Measurements from ENCODE around the gene LILRB4.
"Not testable (repeated sequence)": the region's sequence is repeated elsewhere in the genome, so short reads cannot be mapped to it uniquely, and the experiment has no call there.

LILRB4 gene

DNA sequence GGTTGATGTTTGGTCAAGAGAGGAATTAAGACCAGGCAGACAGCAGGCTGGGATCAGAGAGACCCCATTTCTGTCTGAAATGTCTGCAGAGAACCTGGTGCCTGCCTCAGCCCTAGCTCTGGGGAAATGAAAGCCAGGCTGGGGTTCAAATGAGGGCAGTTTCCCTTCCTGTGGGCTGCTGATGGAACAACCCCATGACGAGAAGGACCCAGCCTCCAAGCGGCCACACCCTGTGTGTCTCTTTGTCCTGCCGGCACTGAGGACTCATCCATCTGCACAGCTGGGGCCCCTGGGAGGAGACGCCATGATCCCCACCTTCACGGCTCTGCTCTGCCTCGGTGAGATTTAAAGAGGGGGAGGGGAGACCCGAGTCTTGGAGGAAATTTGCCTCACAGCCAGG is at the start of gene LILRB4:
Gene LILRB4 (plus strand): TSS at position 256 of the 400 bp plus-strand sequence. CDS start 49 bp downstream, at position 305.
- no peak for DNase-seq (ENCODE audit: low spot score)

DNA sequence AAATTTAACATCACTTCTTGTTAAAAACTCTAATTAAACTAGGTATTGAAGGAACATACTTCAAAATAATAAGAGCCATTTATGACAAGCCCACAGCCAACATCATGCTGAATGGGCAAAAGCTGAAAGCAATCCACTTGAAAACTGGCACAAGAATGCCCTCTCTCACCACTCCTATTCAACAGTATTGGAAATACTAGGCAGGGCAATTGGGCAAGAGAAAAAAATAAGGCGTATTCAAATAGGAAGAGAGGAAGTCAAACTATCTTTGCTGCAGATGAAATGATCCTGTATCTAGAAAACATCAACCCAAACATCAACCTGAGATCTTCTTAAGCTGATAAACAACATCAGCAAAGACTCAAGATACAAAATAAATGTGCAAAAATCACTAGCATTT is 48.1 kb upstream of the LILRB4 start:
- DNase-seq (ENCODE audit: low spot score): no peak

DNA sequence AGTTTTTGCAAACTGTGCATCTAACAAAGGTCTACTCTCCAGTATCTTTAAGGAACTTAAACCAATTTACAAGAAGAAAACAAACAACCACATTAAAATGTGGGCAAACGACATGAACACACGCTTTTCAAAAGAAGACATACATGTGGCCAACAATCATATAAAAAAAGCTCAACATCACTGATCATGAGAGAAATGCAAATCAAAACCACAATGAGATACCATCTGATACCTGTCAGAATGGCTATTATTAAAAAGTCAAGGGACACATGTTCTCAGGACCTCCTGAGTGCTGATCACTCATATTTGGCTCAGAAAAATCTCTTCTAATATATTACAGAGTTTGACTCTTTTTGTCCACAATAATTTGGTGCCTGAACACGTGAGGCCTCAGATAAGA is 46.7 kb upstream of the LILRB4 start:
- no peak for DNase-seq (ENCODE audit: low spot score)

DNA sequence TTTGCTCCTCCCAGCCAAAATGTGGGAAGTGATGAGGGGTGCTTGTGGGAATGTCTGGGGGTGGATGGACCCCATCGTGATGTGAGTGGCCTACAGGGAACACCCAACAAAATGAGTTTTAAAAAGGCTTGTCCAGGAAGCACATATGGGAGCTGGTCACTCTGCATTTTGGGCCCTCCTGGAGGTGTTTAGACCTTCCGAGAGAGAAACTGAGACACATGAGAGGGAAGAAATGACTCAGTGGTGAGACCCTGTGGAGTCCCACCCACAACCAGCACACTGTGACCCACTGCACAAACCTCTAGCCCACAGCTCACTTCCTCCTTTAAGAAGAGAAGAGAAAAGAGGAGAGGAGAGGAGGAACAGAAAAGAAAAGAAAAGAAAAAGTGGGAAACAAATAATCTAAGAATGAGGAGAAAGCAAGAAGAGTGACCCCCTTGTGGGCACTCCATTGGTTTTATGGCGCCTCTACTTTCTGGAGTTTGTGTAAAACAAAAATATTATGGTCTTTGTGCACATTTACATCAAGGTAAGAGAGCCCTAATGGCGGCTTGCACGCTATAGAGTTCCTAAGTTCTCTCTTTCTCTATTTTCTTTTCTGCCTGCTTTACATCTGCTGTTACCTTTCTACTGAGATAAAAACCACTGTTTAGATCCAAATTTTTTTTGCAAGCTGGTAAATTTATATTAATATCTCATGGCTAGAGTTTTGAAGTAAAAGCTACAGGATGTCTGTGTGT is 45.8 kb upstream of the LILRB4 start:
- no peak for DNase-seq (ENCODE audit: low spot score)

DNA sequence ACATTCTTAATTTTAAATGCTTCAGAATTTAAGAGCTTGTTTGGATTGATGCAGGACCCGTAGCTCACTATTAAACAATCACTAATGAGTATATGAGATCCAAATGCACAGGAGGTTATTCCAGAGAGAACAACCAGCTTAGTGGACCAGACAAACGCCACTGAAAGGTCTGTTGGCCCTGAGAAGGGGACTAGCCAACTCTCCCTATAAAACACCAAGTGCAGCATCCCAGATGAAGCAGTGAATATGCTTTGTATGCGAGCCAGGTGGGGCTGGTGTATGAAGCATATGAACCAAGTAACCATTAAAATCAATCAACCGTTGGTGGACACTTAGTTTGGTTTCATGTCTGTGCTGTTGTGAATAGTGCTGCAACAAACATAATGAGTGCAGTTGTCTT is 42.3 kb upstream of the LILRB4 start:
- no peak for DNase-seq (ENCODE audit: low spot score)

DNA sequence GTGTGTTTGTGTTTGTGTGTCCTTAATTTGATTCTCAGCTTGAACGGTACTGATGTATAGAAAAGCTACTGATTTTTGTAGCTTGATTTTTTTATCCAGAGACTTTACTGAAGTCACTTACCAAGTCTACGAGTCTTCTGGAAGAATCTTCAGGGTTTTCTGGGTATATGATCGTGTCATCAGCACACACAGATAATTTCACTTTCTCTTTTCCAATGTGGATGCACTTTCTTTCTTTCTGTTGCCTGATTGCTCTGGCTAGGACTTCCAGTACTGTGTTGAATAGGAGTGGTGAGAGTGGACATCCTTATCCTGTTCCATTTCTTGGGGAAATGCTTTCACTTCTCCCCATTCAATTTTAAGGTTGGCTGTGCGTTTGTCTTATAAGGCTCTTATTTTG is 40.4 kb upstream of the LILRB4 start:
- no peak for DNase-seq (ENCODE audit: low spot score)

DNA sequence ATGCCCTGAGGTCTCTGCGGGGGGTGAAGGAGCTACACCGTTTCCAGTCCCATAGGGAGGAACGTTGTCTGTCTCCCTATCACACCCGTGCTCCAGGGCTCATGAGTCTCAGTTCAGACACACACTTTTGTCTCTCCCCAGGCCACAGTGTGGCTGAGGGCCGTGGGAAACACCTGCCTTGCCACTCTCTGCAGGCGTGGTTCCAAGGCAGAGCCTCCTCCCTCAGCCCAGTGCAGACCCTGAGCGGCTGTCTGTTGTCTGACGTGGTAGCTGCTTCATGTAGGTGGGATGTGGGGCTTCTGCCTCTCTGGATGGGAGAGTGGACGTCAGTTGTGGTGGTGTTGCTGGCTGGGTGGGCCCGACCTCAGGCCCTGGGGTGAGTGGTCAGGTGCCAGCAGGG is 38.6 kb upstream of the LILRB4 start:
- DNase-seq (ENCODE audit: low spot score): not testable (repeated sequence)

DNA sequence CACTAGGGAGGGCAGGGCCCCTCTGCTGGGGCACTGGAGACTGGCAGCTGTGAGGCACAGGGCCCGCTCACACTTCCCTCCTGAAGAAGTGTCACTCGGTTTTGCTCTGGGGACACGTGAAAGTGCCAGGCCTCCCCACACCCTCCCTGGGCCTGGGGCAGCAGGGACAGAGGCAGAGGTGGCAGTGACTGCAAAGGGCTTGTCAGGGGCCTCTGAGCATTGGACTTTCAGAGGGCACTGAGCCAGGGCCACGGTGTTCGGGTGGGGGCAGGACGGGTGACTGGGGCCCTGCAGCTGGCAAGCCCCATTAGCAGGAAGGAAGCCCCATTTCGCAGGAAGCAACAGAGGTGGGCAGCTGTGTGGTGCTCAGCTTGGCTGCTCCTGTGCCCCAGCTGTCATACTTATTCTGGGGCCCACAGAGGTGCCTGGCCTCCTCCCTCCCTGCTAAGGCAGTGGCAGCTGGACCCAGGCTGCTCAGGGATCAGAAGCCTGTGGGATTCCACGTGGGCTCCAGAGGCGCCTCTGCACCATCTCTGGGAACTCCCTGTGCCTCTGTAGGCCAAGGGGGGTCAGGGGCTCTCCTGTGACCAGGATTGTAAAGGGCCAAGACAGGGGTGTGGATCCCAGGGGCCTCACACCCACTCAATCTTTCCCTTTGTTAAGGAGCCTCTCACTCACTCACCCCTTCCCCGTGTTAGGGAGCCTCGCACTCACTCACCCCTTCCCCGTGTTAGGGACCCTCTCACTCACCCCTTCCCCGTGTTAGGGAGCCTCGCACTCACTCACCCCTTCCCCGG is 37.7 kb upstream of the LILRB4 start:
- not testable (repeated sequence) for DNase-seq (ENCODE audit: low spot score)

DNA sequence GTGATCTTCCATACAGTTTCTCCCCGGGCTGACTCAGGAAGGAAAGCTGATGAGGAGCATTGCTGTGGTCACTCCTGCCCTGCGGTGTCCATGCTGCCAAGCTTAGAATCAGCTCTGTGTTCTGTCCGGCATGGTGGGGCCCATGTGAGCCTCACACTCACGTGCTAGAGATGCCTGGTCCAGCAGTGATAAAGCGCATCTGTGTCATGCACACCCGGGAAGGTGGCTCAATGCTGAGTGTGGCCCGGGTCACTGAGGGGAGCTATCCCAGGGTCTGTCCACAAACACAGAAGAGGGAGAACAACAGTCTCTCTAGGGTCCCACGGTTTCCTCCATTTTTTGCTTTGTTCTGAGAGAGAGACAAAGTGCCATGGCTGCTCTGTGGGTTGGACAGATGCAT is 36.0 kb upstream of the LILRB4 start:
- no peak for DNase-seq (ENCODE audit: low spot score)

DNA sequence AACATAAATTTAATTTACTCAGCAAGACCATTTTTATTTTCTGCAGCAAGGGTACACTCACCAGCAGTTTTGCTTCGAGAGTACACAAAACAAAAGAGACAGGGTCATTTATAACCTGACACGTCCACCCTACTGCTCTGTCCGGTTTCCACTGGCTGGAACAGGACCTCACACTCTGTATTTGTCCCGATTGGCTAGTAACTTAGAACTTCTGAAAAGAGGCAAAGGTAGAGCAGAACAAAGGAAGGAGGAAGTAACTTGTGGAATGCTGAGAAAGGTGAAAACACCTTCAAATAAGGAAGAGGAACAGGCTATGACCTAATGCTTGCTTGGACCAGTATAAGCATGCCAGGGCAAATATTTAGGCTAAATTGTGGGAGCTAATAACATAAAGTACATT is 34.9 kb upstream of the LILRB4 start:
- not testable (repeated sequence) for DNase-seq (ENCODE audit: low spot score)

DNA sequence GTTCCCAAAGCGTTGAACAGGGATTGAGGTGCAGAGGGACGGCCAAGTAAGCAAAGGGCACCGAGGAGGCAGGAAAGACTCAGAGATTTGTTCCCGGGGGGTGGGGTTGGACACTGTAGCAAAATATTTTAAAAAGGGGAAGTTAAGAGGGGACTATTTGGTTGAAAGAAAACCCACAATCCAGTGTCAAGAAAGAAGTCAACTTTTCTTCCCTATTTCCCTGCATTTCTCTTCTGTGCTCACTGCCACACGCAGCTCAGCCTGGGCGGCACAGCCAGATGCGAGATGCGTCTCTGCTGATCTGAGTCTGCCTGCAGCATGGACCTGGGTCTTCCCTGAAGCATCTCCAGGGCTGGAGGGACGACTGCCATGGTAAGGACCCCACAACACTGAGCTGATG is 32.5 kb upstream of the LILRB4 start, which contains the start of gene LILRB1:
Gene LILRB1 (plus strand): TSS at position 223 of the 400 bp plus-strand sequence. CDS start 590 bp downstream, outside the sequence.
- not testable (repeated sequence) for DNase-seq (ENCODE audit: low spot score)

DNA sequence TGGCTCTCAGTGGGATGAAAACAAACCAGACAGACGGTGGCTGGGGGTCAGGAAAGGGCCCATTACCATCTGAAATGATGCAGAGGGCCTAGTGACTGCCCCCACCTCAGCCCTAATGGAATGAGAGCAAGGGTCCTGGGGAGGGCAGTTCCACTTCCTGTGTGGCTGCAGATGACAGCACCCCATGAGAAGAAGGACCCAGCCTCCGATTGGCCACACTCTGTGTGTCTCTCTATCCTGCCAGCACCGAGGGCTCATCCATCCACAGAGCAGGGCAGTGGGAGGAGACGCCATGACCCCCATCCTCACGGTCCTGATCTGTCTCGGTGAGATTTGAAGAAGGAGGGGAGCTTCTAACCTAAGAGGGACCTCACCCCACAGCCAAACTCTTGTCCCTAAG is 32.0 kb upstream of the LILRB4 start:
- no peak for DNase-seq (ENCODE audit: low spot score)

DNA sequence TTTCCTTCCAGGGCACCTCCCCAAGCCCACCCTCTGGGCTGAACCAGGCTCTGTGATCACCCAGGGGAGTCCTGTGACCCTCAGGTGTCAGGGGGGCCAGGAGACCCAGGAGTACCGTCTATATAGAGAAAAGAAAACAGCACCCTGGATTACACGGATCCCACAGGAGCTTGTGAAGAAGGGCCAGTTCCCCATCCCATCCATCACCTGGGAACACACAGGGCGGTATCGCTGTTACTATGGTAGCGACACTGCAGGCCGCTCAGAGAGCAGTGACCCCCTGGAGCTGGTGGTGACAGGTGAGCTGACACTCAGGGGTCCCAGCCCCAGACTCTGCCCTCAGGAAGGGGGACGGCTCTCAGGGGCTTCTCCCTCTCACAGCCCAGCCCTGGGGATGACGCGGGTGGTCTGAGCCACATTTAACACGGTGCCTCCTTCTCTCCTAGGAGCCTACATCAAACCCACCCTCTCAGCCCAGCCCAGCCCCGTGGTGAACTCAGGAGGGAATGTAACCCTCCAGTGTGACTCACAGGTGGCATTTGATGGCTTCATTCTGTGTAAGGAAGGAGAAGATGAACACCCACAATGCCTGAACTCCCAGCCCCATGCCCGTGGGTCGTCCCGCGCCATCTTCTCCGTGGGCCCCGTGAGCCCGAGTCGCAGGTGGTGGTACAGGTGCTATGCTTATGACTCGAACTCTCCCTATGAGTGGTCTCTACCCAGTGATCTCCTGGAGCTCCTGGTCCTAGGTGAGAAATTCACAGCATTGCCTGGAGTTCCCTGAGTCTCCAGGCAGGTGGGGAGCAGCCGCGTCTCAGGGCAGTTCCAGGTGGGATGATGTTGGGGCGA is 31.1 kb upstream of the LILRB4 start:
- not testable (repeated sequence) for DNase-seq (ENCODE audit: low spot score)

DNA sequence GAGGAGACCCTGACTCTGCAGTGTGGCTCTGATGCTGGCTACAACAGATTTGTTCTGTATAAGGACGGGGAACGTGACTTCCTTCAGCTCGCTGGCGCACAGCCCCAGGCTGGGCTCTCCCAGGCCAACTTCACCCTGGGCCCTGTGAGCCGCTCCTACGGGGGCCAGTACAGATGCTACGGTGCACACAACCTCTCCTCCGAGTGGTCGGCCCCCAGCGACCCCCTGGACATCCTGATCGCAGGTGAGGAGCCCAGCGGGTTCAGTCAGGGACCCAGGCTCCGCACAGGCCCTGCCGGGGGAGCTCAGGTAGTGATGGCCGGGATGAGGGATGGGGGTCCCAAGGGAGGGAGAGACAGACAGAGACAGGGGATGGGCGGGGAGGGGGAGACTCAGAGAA is 30.3 kb upstream of the LILRB4 start:
- not testable (repeated sequence) for DNase-seq (ENCODE audit: low spot score)

DNA sequence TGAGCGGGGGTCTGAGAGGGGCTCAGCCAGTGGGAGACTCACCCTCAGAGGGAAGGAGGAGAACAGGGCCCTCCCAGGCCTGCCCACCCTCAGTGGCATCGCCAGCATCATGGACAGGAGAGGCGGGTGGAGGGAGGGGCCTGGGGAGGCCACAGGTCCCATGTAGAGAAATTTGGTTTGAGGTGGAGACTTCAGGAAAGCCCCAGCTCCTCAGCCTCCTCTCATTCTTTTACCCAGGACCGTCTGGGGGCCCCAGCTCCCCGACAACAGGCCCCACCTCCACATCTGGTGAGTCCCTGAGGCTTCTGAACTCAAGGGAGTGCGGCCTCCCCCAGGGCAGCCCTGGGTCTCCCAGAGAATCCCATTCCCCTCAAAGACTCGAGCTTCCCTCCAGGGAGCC is 29.4 kb upstream of the LILRB4 start:
- no peak for DNase-seq (ENCODE audit: low spot score)

DNA sequence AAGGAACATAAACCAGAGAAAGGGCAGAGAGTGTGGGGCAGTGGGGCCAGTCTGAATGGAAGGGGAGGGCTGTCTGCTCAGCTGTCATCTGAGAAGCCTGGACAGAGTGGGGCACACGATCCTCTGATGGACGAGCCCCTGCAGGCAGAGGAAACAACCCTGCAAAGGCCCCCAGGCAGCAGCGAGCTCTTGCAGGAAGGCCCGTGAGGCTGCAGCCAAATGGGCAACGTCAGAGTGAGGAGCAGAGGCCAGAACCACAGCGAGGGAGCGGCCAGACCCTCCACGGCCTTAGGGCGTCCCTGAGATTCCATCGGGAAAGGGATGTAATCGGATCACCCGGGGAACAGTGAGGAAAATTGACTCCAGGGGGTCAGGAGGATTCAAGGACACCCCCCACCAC is 26.7 kb upstream of the LILRB4 start:
- DNase-seq (ENCODE audit: low spot score): not testable (repeated sequence)

DNA sequence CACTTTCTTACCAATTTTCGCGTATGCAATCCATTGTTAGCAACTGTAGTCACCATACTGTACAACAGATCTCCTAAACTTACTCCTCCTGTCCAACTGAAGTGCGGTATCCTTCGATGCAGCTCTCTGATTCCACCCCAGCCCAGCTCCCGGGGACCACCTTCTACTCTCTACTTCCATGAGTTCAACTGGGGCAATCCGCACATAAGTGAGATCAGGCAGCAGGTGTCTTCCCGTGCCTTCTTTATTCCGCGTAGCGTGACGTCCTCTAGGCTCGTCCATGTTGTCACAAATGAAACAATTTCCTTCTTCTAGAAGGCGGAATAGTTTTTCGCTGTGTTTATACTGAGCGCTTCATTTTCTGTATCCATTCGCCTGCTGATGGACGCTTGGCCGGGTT is 24.1 kb upstream of the LILRB4 start:
- DNase-seq (ENCODE audit: low spot score): no peak

DNA sequence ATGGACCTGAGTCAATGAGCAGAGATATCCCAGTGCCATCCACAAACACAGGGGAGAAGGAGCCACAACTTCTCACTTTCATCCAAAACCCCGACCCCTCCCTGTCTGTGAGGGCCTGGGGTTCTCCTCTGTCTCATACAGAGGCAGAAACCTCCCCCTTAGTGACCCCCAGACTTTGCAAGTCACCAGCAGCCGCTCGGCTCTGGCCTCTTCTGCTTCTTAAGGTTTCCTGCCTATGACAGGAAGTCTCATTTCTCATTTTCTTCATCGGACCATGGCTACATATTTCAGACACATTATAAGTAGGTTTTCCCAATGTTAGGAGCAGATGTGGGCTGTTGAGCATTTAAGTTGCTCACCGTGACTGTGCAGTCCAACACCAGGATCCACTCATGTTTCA is 19.8 kb upstream of the LILRB4 start:
- not testable (repeated sequence) for DNase-seq (ENCODE audit: low spot score)

DNA sequence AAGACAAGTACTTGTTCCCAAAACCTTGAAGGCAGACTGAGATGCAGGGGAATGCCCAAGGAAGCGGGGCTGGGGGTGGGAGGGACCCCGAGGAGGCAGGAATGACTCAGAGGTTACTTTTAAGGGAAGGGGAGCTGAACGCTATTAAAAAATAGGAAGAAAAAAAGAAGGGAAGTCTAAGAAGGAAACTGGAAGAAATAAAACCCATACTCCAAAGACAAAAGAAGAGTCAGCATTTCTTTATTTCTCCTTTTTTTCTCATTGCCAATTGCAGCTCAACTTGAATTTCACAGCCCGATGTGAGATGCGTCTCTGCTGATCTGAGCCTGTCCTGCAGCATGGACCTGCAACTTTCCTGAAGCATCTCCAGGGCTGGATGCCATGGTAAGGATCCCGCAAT is 19.2 kb upstream of the LILRB4 start:
- not testable (repeated sequence) for DNase-seq (ENCODE audit: low spot score)

DNA sequence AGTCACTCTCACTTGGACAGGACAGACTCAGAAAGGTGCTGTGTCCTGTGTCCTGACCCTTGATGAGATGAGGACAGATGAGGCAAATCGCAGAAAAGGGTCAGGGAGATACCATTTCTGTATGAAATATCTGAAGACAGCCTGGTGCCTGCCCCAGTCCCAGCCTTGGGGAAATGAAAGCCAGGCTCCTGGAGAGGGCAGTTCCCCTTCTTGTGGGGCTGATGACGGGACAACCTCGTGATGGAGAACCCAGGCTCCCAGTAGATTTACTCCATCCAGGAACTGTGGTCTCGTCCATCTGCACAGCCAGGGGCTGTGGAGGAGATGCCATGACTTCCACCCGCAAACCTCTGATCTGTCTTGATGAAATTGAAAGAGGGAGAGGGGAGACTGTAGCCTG is 18.7 kb upstream of the LILRB4 start:
- no peak for DNase-seq (ENCODE audit: low spot score)

DNA sequence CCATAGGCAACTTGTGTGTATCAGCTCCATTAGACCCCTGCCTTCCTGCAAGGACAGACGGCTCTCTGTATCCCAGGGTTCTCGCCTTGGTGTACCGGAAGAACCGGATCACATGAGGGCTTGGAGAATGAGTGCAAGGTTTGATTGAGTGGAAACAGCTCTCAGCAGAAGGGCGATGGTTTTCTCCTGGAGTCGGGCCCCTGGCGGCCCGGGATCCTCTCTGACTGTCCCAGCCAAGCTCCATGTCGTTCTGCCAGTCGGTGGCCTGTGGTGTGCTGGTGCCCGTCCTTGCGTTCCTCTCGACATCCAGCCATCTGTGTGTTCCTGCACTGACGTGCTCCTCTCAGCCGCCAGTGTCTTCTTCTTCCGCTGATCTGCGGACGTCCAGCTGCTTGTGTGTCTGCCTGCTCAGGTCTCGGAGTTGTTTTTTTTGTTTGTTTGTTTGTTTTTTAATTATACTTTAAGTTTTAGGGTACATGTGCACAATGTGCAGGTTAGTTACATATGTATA is 16.4 kb upstream of the LILRB4 start:
- DNase-seq (ENCODE audit: low spot score): no peak

DNA sequence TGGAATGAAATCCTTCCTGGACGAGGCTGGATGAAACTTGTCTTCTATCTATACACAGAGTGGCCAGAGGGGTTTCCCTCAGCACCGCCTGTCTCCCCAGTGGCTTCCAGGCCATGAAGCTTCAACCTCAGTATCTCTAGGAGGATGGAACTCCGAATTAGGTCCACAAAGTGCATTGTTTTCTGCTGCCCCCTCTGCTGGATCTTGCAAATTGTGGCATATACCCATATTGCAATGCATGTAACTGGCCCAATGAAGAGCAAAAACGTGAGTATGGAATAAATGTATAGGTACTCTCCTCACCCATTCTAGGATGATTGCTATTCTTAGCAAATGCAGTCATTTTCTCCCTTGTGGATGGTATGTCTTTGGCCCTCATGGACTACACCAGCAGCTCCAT is 14.7 kb upstream of the LILRB4 start:
- no peak for DNase-seq (ENCODE audit: low spot score)

Data from LoVo (cell line).